SK-N-MC (cell line): ENCODE results near the gene GBX1.

ENCODE experiments used
- EZH2 ChIP-seq: fragments of 200-600 bp; sonication (generic); IDR thresholded peaks from one replicate; pipeline ENCODE4 v1.6.1; 2017; ENCODE audit warnings: antibody characterized with exemption
- POLR2AphosphoS5 ChIP-seq: IDR thresholded peaks from 2 replicates; pipeline ENCODE4 v1.6.1; 2012; ENCODE audit warnings: mild to moderate bottlenecking, low read depth, low read length, borderline replicate concordance

DNA sequence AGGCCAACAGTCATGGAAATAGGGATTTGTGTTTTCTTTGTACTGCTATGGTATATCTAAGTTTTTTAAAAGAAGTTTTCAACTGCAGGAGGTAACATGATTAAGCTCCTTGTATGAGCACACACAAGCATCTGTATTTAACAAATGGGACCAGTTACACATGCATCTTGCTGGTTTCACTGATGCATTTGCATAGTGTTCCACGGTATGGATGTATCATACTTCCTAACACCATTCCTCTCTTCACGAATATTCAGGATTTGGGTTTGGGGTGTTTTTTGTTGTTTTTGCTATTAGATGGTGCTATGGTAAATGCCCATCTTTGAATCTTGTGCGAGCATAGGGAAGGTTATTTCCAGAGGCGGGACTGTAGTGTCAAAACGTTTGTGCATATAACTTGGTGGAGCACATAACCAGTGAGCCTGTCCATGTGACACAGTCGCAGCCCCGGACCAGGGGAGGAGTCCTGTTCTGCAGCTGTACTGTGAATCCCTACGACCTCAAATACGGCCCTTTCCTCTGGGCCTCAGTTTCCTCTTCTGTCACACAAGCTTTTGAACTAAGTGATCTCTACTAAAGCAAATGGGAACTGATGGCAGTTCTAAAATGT lies 40.9 kb upstream of the GBX1 start:
- TF ChIP-seq EZH2 (no peak), POLR2AphosphoS5 (no peak)
